Endothelial cell of umbilical vein (primary cell): Measurements from ENCODE around the gene SLC4A5. TPM values are rescaled to one million over a fixed set of nuclear protein-coding genes. Genes with fewer than 3 reads are reported as not detected.

ENCODE experiments used
- BruUV-seq: library from RNA; stranded (reverse); fragments of 400-500 nt; replicated peaks from 2 replicates; lab custom pipeline; 2021; lab: Mats Ljungman, UMichigan
- CTCF ChIA-PET: fragments of 300-600, 350-600 bp; sonication (Branson Sonifier 250); formaldehyde crosslinking; loops from one replicate; lab custom pipeline; 2021; ENCODE audit warnings: antibody characterized with exemption, inconsistent platforms; lab: Charles Lee
- POLR2A ChIA-PET: fragments of 300-600, 350-600 bp; sonication (Branson Sonifier 250); formaldehyde crosslinking; loops from one replicate; lab custom pipeline; 2021; ENCODE audit warnings: antibody characterized with exemption, inconsistent platforms; lab: Charles Lee
- DNase-seq: peaks from one replicate; pipeline ENCODE4 v3.0.0-alpha.2; 2011; ENCODE audit warnings: low read depth, low spot score
- FAIRE-seq: peaks from 2 replicates; lab custom pipeline; 2011; peaks lifted over from hg19 to GRCh38; lab: Jason Lieb, UNC
- H2AFZ ChIP-seq: 2 replicates; pipeline ENCODE4 v1.6.0; 2012; ENCODE audit warnings: low read depth, low read length, control low read depth, inconsistent platforms
- H3K27ac ChIP-seq: 2 replicates; pipeline ENCODE4 v1.5.1; 2011; ENCODE audit warnings: low read depth, mild to moderate bottlenecking, control low read depth, low read length, moderate library complexity; ENCODE audit not compliant: insufficient read depth
- H3K27me3 ChIP-seq, 2 experiments: 2 replicates each; pipeline versions ENCODE4 v1.6.0 to v1.6.1; 2011; ENCODE audit warnings: low read length in 2 of 2, mixed read lengths in 1 of 2; ENCODE audit not compliant: control insufficient read depth in 2 of 2, insufficient read depth in 2 of 2
- H3K36me3 ChIP-seq, 2 experiments: 2 replicates in 1 of 2; 3 replicates in 1 of 2; pipeline ENCODE4 v1.5.1; 2011; ENCODE audit warnings: low read length in 2 of 2, mild to moderate bottlenecking in 1 of 2, moderate library complexity in 1 of 2; ENCODE audit not compliant: control insufficient read depth in 2 of 2, insufficient read depth in 2 of 2; ENCODE audit errors: extremely low read depth in 1 of 2
- H3K4me1 ChIP-seq: 3 replicates; pipeline ENCODE4 v1.5.1; 2011; ENCODE audit warnings: mild to moderate bottlenecking, low read length; ENCODE audit not compliant: control insufficient read depth, insufficient read depth; ENCODE audit errors: extremely low read depth
- H3K4me2 ChIP-seq: 2 replicates; pipeline ENCODE4 v1.6.1; 2011; ENCODE audit warnings: low read length, control low read depth, mixed read lengths; ENCODE audit not compliant: insufficient read depth
- H3K4me3 ChIP-seq, 3 experiments: fragments of 200-600 bp in 1 of 3; sonication (generic), shearing (Covaris generic) in 1 of 3; replicated peaks in 1 of 3; 2 replicates each; pipeline ENCODE4 v1.5.1; 2011 to 2016; ENCODE audit warnings: control low read depth in 3 of 3, low read length in 3 of 3, mild to moderate bottlenecking in 2 of 3, inconsistent platforms in 1 of 3, low read depth in 1 of 3, moderate library complexity in 1 of 3; ENCODE audit not compliant: insufficient read depth in 1 of 3
- H3K79me2 ChIP-seq: 2 replicates; pipeline ENCODE4 v1.6.0; 2012; ENCODE audit warnings: low read length, inconsistent platforms; ENCODE audit not compliant: control insufficient read depth, insufficient read depth
- H3K9ac ChIP-seq: replicated peaks from 2 replicates; pipeline ENCODE3; 2011; ENCODE audit warnings: low read length, control low read depth; ENCODE audit not compliant: insufficient read depth; ENCODE audit errors: extremely low read depth
- H3K9me1 ChIP-seq: replicated peaks from 3 replicates; pipeline ENCODE4 v1.6.0; 2011; ENCODE audit warnings: mild to moderate bottlenecking, low read length; ENCODE audit not compliant: control insufficient read depth, insufficient read depth; ENCODE audit errors: extremely low read depth
- H3K9me3 ChIP-seq: replicated peaks from 2 replicates; pipeline ENCODE4 v1.5.1; 2012; ENCODE audit warnings: low read length, inconsistent platforms; ENCODE audit not compliant: control insufficient read depth, insufficient read depth
- H4K20me1 ChIP-seq: replicated peaks from 2 replicates; pipeline ENCODE3; 2011; ENCODE audit warnings: mild to moderate bottlenecking, low read length; ENCODE audit not compliant: control insufficient read depth, insufficient read depth; ENCODE audit errors: extremely low read depth
- EZH2 ChIP-seq: IDR thresholded peaks from 2 replicates; pipeline ENCODE4 v1.6.1; 2012; ENCODE audit warnings: borderline replicate concordance, low read depth, mild to moderate bottlenecking, moderate library complexity, low read length, inconsistent platforms; ENCODE audit not compliant: severe bottlenecking
- FOS ChIP-seq: IDR thresholded peaks from 2 replicates; pipeline ENCODE4 v1.6.1; 2011; ENCODE audit warnings: mild to moderate bottlenecking, low read length, moderate library complexity, borderline replicate concordance; ENCODE audit not compliant: insufficient read depth
- GATA2 ChIP-seq: IDR thresholded peaks from 2 replicates; pipeline ENCODE4 v1.7.0; 2011; ENCODE audit warnings: low read depth, mild to moderate bottlenecking, moderate library complexity, mixed read lengths, low read length; ENCODE audit not compliant: insufficient read length, insufficient read depth
- JUN ChIP-seq: IDR thresholded peaks from 2 replicates; pipeline ENCODE4 v1.6.1; 2011; ENCODE audit warnings: borderline replicate concordance, low read depth; ENCODE audit not compliant: insufficient read length, insufficient read depth
- MAX ChIP-seq: IDR thresholded peaks from 2 replicates; pipeline ENCODE4 v1.6.1; 2011; ENCODE audit not compliant: insufficient read depth, insufficient read length
- MYC ChIP-seq: IDR thresholded peaks from one replicate; pipeline ENCODE4 v1.6.1; 2011; ENCODE audit warnings: mild to moderate bottlenecking, low read depth, low read length
- POLR2A ChIP-seq: IDR thresholded peaks from 2 replicates; pipeline ENCODE4 v1.6.1; 2012; ENCODE audit warnings: low read depth, mild to moderate bottlenecking, control low read depth, low read length
- POLR2AphosphoS5 ChIP-seq: IDR thresholded peaks from 2 replicates; pipeline ENCODE4 v1.6.1; 2012; ENCODE audit warnings: low read depth, mild to moderate bottlenecking, control low read depth, low read length, moderate library complexity; ENCODE audit not compliant: insufficient read depth
- dilution Hi-C: fragments of 300-500 bp; cut with MboI; formaldehyde crosslinking; loops from one replicate; pipeline ENCODE4 v1.15.0; 2019; ENCODE audit warnings: low sequenced_read_pairs; ENCODE audit not compliant: extremely low pct_ligation_motif_present
- intact Hi-C: fragments of 100-400 bp; cut with micrococcal nuclease; formaldehyde crosslinking; loops from one replicate; pipeline ENCODE4 v1.10.0; 2022
- polyA plus RNA-seq, 4 experiments: library from polyadenylated mRNA; depleted of rRNA in 3 of 4; stranded (reverse) in 3 of 4; unstranded in 1 of 4; fragments of >200 nt; gene quantifications; 2 replicates each; pipeline versions ENCODE4 v1.2.1 to v1.2.3, GENCODE V29; 2011 to 2012; ENCODE audit warnings: missing spikeins in 1 of 4
- total RNA-seq: library from RNA; stranded (reverse); gene quantifications from 2 replicates; pipeline ENCODE4 v1.2.3, GENCODE V29; 2021
- TF ChIP-seq, protein P1 (sequence below), 2 donors: IDR thresholded peaks; 1 replicate in 1 of 2; 2 replicates in 1 of 2; pipeline ENCODE4 v1.5.1; 2011; ENCODE audit warnings: low read length in 2 of 2, mild to moderate bottlenecking in 2 of 2, moderate library complexity in 2 of 2, control low read depth in 1 of 2, inconsistent platforms in 1 of 2, low read depth in 1 of 2; ENCODE audit not compliant: insufficient read depth in 1 of 2; ENCODE audit errors: extremely low read depth in 1 of 2

Gene SLC4A5
- total and polyA plus RNA-seq, 2 donors (not counting 3 experiments of a cell fraction or from before 2014, with no cell fraction given): 0.12 to 0.97 TPM

- Histone ChIP-seq H3K9me1 (no peaks in the 10 kb centered on the region), H2AFZ (no peak overlapping the region), H3K9me3 (no peaks in the 10 kb centered on the region), H3K79me2 (no peaks in the 10 kb centered on the region), H3K36me3 (no peaks in the 10 kb centered on the region), H3K9ac (no peak overlapping the region), H3K27me3 (peaks cover 0 to 3% of the 10 kb centered on the region in 2 experiments), H3K4me1 (no peaks in the 10 kb centered on the region), H3K4me2 (no peak overlapping the region), H3K4me3 (no peak overlapping the region), H3K27ac (no peak overlapping the region), H4K20me1 (no peaks in the 10 kb centered on the region)
- TF ChIP-seq POLR2A: no peak
- TF ChIP-seq, protein P1, sequence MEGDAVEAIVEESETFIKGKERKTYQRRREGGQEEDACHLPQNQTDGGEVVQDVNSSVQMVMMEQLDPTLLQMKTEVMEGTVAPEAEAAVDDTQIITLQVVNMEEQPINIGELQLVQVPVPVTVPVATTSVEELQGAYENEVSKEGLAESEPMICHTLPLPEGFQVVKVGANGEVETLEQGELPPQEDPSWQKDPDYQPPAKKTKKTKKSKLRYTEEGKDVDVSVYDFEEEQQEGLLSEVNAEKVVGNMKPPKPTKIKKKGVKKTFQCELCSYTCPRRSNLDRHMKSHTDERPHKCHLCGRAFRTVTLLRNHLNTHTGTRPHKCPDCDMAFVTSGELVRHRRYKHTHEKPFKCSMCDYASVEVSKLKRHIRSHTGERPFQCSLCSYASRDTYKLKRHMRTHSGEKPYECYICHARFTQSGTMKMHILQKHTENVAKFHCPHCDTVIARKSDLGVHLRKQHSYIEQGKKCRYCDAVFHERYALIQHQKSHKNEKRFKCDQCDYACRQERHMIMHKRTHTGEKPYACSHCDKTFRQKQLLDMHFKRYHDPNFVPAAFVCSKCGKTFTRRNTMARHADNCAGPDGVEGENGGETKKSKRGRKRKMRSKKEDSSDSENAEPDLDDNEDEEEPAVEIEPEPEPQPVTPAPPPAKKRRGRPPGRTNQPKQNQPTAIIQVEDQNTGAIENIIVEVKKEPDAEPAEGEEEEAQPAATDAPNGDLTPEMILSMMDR (IDR thresholded peaks at IDR 0.05; ENCODE audit: extremely low read depth in 1 of 2, insufficient read depth in 1 of 2, low read depth in 1 of 2, low read length in 2 of 2): no peak
- CTCF ChIA-PET: interaction anchor here (1.4 to 1.5 kb wide), 2 partner anchors 9 to 34 kb away, joined by 3 to 7 read pairs; no protein-coding TSS in a partner anchor
- intact Hi-C loops (no loop called here), dilution Hi-C loops (no loop called here)
- POLR2A ChIA-PET: no interaction called here
- no peak for DNase-seq
- no TSS peak for BruUV-seq
- FAIRE-seq: no peak
Observed at GRCh38 chr2:74300506-74300905, 42.7 kb downstream of the SLC4A5 start.

GRCh38 chr2:74297950-74298349 lies 45.3 kb downstream of the SLC4A5 start:
- dilution Hi-C loops: no loop called here
- no peaks in the 10 kb centered on the region for H3K9me3 ChIP-seq
- H3K79me2 ChIP-seq: no peaks in the 10 kb centered on the region
- H3K27me3 ChIP-seq: peaks cover 2 to 3% of the 10 kb centered on the region in 2 experiments
- H3K9me1 ChIP-seq: no peaks in the 10 kb centered on the region
- H3K9ac ChIP-seq: no peak overlapping the region
- H3K36me3 ChIP-seq: no peaks in the 10 kb centered on the region
- no TSS peak for BruUV-seq
- H3K27ac ChIP-seq: no peak overlapping the region
- no peak for TF ChIP-seq EZH2
- no peak for TF ChIP-seq POLR2AphosphoS5
- TF ChIP-seq POLR2A: no peak
- no peak for TF ChIP-seq GATA2
- TF ChIP-seq MYC: no peak
- TF ChIP-seq JUN: no peak
- TF ChIP-seq FOS: no peak
- TF ChIP-seq, protein P1 (IDR thresholded peaks at IDR 0.05; ENCODE audit: extremely low read depth in 1 of 2, insufficient read depth in 1 of 2, low read depth in 1 of 2, low read length in 2 of 2): no peak
- no peak for TF ChIP-seq MAX
- H2AFZ ChIP-seq: no peak overlapping the region
- ChIA-PET CTCF (no interaction called here), POLR2A (no interaction called here)
- no peak overlapping the region for H3K4me3 ChIP-seq
- no peak for FAIRE-seq
- H4K20me1 ChIP-seq: no peaks in the 10 kb centered on the region
- no peak for DNase-seq
- no peaks in the 10 kb centered on the region for H3K4me1 ChIP-seq
- no peak overlapping the region for H3K4me2 ChIP-seq
- intact Hi-C loops: no loop called here
